ENCODE results near the gene KCNG2. TPM values are rescaled to one million over a fixed set of nuclear protein-coding genes. Genes with fewer than 3 reads are reported as not detected.

The KCNG2 gene
- total RNA-seq, 1 experiment from 2014 or later = not detected

DNA sequence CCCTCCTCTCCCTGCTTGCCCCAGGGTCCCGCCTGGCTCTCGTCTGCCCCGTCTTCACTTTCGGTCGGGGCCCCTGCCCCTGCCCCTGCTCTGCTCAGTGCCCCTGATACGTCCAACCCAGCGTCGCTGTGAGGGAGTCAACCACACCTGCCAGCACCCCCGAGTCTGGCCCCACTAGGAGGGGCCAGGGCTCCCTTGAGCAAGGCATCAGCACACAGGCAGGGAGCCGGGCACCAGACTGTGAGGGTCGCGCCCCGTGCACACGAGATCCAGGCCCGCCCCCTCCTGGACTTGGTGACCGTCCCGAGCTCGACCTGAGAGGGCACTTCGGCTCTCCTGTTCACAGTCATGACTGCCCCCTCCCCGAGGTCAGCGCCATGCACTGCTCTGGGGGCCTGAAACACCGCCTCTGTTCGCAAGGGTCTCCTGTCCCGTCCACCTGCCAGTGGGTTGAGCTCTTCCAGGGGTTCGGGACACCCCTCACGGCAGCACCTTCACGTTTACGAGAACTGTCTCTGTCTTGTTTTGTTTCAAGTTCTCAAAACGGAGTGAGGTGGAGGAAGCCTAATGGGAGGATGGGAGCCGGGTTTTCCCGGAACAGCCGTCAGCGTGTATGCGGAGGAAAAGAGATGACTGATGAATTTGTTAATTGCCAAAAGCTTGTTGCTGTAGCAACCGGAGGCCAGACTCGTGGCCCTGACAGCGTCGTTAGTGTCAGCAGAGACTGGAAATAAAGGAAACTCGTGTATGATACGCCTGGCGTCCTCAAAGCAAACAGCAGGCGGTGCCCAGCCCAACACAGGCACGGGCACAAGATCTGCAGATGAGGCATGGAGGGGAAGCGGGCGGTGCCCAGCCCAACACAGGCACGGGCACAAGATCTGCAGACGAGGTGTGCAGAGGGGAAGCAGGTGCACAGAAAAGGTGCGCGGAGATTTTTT lies 48.2 kb upstream of the KCNG2 start:
- H3K4me1 ChIP-seq (ENCODE audit: control insufficient read depth in 1 of 2, insufficient read depth in 2 of 2, low read length in 2 of 2) = no peaks in the 10 kb centered on the region
- ChIA-PET POLR2A (no interaction called here), CTCF (no interaction called here), RAD21 (ENCODE audit: low non-redundant PET in 1 of 2, low total read pairs in 2 of 2, uncharacterized antibody in 2 of 2, unreplicated experiment in 2 of 2) (no interaction called here)
- no peaks in the 10 kb centered on the region for H4K20me1 ChIP-seq (ENCODE audit: insufficient read depth)
- DNase-seq (ENCODE audit: low read depth, low spot score) = no peak
- no peaks in the 10 kb centered on the region for H3K9me3 ChIP-seq (ENCODE audit: control insufficient read depth in 1 of 2, insufficient read depth in 1 of 2, low read depth in 1 of 2, low read length in 2 of 2)
- intact Hi-C loops (cut with micrococcal nuclease) = no loop called here
- peaks cover 4 to 19% of the 10 kb centered on the region in 2 experiments; a peak in 2 of 4 replicates for H3K36me3 ChIP-seq (ENCODE audit: control insufficient read depth in 1 of 2, insufficient read depth in 2 of 2, low read length in 2 of 2)
- no peaks in the 10 kb centered on the region for H3K9me2 ChIP-seq (ENCODE audit: insufficient read depth)
- TF ChIP-seq SIN3A (IDR thresholded peaks at IDR 0.05; ENCODE audit: low read depth) = no peak
- no peak for TF ChIP-seq SP1 (IDR thresholded peaks at IDR 0.05; ENCODE audit: low read depth)
- TF ChIP-seq, protein P1, sequence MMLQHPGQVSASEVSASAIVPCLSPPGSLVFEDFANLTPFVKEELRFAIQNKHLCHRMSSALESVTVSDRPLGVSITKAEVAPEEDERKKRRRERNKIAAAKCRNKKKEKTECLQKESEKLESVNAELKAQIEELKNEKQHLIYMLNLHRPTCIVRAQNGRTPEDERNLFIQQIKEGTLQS (IDR thresholded peaks at IDR 0.05) = no peak
- TF ChIP-seq ELF1 (IDR thresholded peaks at IDR 0.05; ENCODE audit: borderline replicate concordance, low read depth) = no peak
- no peak for TF ChIP-seq TCF7L2 (IDR thresholded peaks at IDR 0.05; ENCODE audit: borderline replicate concordance, extremely low read depth, insufficient read depth, insufficient read length)
- TF ChIP-seq POLR2A (IDR thresholded peaks at IDR 0.05; ENCODE audit: borderline replicate concordance, extremely low read depth, insufficient read depth, insufficient read length) = no peak
- TF ChIP-seq CEBPB (IDR thresholded peaks at IDR 0.05; ENCODE audit: low read depth) = no peak
- TF ChIP-seq CBX3 (IDR thresholded peaks at IDR 0.05; ENCODE audit: low read depth) = no peak
- no peak for TF ChIP-seq YY1 (IDR thresholded peaks at IDR 0.05; ENCODE audit: extremely low read depth, insufficient replicate concordance, low read depth, low read length)
- TF ChIP-seq EZH2 (IDR thresholded peaks at IDR 0.05) = no peak
- no peaks in the 10 kb centered on the region for H3K79me2 ChIP-seq (ENCODE audit: insufficient read depth, low read length)
- no peak overlapping the region for H3K4me2 ChIP-seq (ENCODE audit: low read length)
- H3K27me3 ChIP-seq (ENCODE audit: insufficient read depth, low read length) = no peaks in the 10 kb centered on the region
- H3K9ac ChIP-seq (ENCODE audit: low read length) = no peak overlapping the region
- H3K4me3 ChIP-seq (replicated peaks in 1 of 2; ENCODE audit: low read depth in 1 of 2, low read length in 2 of 2) = no peak overlapping the region
- no peak for ATAC-seq
- H3K27ac ChIP-seq (ENCODE audit: low read depth, low read length) = no peak overlapping the region
- no peak overlapping the region for H2AFZ ChIP-seq (ENCODE audit: low read depth, low read length, poor library complexity, severe bottlenecking)
- BruUV-seq (replicated peaks) = no TSS peak

All from HCT116 (cell line).